Heart right ventricle (tissue), 16 donors: ENCODE results near the gene SLC29A1. TPM values are rescaled to one million over a fixed set of nuclear protein-coding genes. Genes with fewer than 3 reads are reported as not detected.

ENCODE experiments used
- ATAC-seq, 8 donors: fragments of 200-7000 bp; cut with Tn5 transposase; one replicate each; pipeline ENCODE4 v1.9.1; 2020; ENCODE audit warnings: mild to moderate bottlenecking in 8 of 8, moderate library complexity in 8 of 8, moderate number of reproducible peaks in 1 of 8
- DNase-seq, 2 donors: peaks; one replicate each; pipeline ENCODE4 v3.0.0-alpha.2; 2020
- H3K27ac ChIP-seq, 10 donors: fragments of 200-600 bp; sonication (generic) in 2 of 10; one replicate each; pipeline versions ENCODE4 v1.5.0 to v1.8.0; 2020 to 2022; ENCODE audit warnings: mild to moderate bottlenecking in 3 of 10
- H3K27me3 ChIP-seq, 7 donors: fragments of 200-600 bp; one replicate each; pipeline ENCODE4 v1.8.0; 2021 to 2022; ENCODE audit warnings: mild to moderate bottlenecking in 2 of 7
- H3K36me3 ChIP-seq, 9 donors: fragments of 200-600 bp; sonication (generic) in 1 of 9; one replicate each; pipeline versions ENCODE4 v1.5.0 to v1.8.0; 2020 to 2022; ENCODE audit warnings: mild to moderate bottlenecking in 2 of 9
- H3K4me1 ChIP-seq, 9 donors: fragments of 200-600 bp; sonication (generic) in 1 of 9; one replicate each; pipeline versions ENCODE4 v1.5.0 to v1.8.0; 2020 to 2022; ENCODE audit warnings: mild to moderate bottlenecking in 4 of 9
- H3K4me3 ChIP-seq, 10 donors: fragments of 200-600 bp; sonication (generic) in 2 of 10; one replicate each; pipeline versions ENCODE4 v1.5.0 to v1.8.0; 2020 to 2022; ENCODE audit warnings: mild to moderate bottlenecking in 7 of 10, moderate library complexity in 2 of 10
- H3K9me3 ChIP-seq, 11 donors: fragments of 200-600 bp in 10 of 11; sonication (generic) in 2 of 11; one replicate each; pipeline versions ENCODE4 v1.5.0 to v1.8.0; 2013 to 2022; ENCODE audit warnings: mild to moderate bottlenecking in 2 of 11, control low read depth in 1 of 11, moderate library complexity in 1 of 11
- CTCF ChIP-seq, 9 donors: fragments of 200-600 bp; sonication (generic) in 2 of 9; IDR thresholded peaks; one replicate each; pipeline versions ENCODE4 v1.5.0 to v1.8.0; 2021 to 2022; ENCODE audit warnings: antibody characterized with exemption in 9 of 9, mild to moderate bottlenecking in 5 of 9, moderate library complexity in 1 of 9
- WGBS, 2 donors: extraction: QIAGEN DNeasy Blood & Tissue Kit; methylation state at CpG; one replicate each; pipeline ENCODE4 v1.1.7; 2013; ENCODE audit warnings: inconsistent platforms in 1 of 2; 5-methylcytosine and 5-hydroxymethylcytosine counted together
- intact Hi-C, 10 donors: fragments of 100-400 bp; cut with DNase I; formaldehyde crosslinking; loops; one replicate each; pipeline versions ENCODE4 v1.11.1 to v1.14.2; 2022
- polyA plus RNA-seq, 2 donors: library from polyadenylated mRNA; stranded (reverse); fragments of 200-250 nt; gene quantifications; one replicate each; pipeline ENCODE4 v1.2.3, GENCODE V29; 2013
- total RNA-seq, 10 donors: library from RNA; stranded (reverse); fragmentation: NEBNext Ultra II Directional in 3 of 10; extraction: Animal tissue kit (Norgen Biotek cat#: 25700) in 3 of 10; gene quantifications; one replicate each; pipeline versions ENCODE4 v1.2.1 to v1.2.4, GENCODE V29; 2021 to 2023
- donor health status: Arrhythmogenic right ventricular cardiomyopathy.
- donor health status: ischemic (EF 13 %, LVEDD 7.1; RV severe dilation, severe dysfunction).
- donor health status: healthy with polysubstance abuse.
- donor health status: DM: no; HTN: yes; CAD: no.
- donor health status: DM: no; HTN: no; CAD: no.
- donor health status: ischemic (EF 25% LVEDD 6.9; RV normal size, moderate dysfunction).
- donor health status: ischemic (EF 25% LVEDD 5.7; RV mildly dilated, moderate dysfunction).
- donor health status: healthy.
- donor health status: DM: yes; HTN: yes; CAD: no.
- donor health status: Ischemic cardiomyopathy.
- donor health status: ischemic (EF 35%, LVEDD 5.7; RV mildly dilated, moderate dysfunction).
- donor health status: nonischemic (EF 11% LVEDD 7.7; RV severe dilation, severe dysfunction).
- donor health status: DM: yes; HTN: yes; CAD: no.
- donor health status: PGD.
- donor health status: ischemic (EF 29% LVEDD 5.4; RV normal size, mild dysfunction).
- donor health status: nonischemic (EF 23%, LVEDD 6.1; RV moderate dilation, normal function).

Gene SLC29A1
- total and polyA plus RNA-seq, 12 donors: 46.3 to 198 (median 136) TPM

DNA sequence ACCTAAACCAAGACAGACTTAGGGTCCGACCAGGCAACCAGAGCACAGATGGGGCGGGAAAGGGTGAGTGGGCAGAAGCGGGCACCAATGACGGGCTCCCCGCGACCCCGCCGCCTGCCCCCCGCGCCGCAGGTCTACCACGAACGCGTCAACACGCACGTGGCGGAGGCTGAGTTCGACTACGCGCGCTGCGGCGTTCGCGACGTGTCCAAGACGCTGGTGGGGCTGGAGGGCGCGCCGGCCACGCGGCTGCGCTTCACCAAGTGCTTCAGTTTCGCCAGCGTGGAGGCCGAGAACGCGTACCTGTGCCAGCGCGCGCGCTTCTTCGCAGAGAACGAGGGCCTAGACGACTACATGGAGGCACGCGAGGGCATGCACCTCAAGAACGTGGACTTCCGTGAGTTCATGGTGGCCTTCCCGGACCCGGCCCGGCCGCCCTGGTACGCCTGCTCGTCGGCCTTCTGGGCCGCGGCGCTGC lies 51.9 kb downstream of the SLC29A1 start:
- H3K27me3 ChIP-seq: peaks cover 17 to 90% (median 77%) of the 10 kb centered on the region in 7 donors
- no peak overlapping the region for H3K27ac ChIP-seq
- no peaks in the 10 kb centered on the region for H3K36me3 ChIP-seq
- H3K4me3 ChIP-seq: peak overlapping the region in 9 of 10 donors; percentile 23 to 42 (median 31)
- DNase-seq (no peak), ATAC-seq (no peak)
- H3K9me3 ChIP-seq: no peaks in the 10 kb centered on the region
- no peak for TF ChIP-seq CTCF (IDR thresholded peaks at IDR 0.05)
- H3K4me1 ChIP-seq: peaks cover 0 to 10% (median 5%) of the 10 kb centered on the region in 9 donors
- 77% methylated on average over 59 of the region's 59 CpGs for WGBS, 2 donors
- intact Hi-C loops: no loop called here

- H3K36me3 ChIP-seq: no peaks in the 10 kb centered on the region
- 11 to 12% methylated on average over 95 to 109 of the region's 109 CpGs for WGBS, 2 donors
- no peak for TF ChIP-seq CTCF (IDR thresholded peaks at IDR 0.05)
- no peak overlapping the region for H3K27ac ChIP-seq
- intact Hi-C loops: no loop called here
- DNase-seq (no peak), ATAC-seq (peak in 6 of 8 donors; percentile 19 to 53 (median 42))
- peak overlapping the region in 9 of 10 donors; percentile 23 to 42 (median 31) for H3K4me3 ChIP-seq
- peaks cover 0 to 10% (median 5%) of the 10 kb centered on the region in 9 donors for H3K4me1 ChIP-seq
- H3K27me3 ChIP-seq: peaks cover 13 to 87% (median 74%) of the 10 kb centered on the region in 7 donors
- H3K9me3 ChIP-seq: no peaks in the 10 kb centered on the region
Measured at GRCh38 chr6:44275749-44276648, 52.6 kb downstream of the SLC29A1 start.

GRCh38 chr6:44276667-44277640 lies 53.6 kb downstream of the SLC29A1 start:
- Histone ChIP-seq H3K27me3 (peaks cover 13 to 87% (median 66%) of the 10 kb centered on the region in 7 donors), H3K4me3 (no peak overlapping the region), H3K9me3 (no peaks in the 10 kb centered on the region), H3K4me1 (peaks cover 0 to 10% (median 5%) of the 10 kb centered on the region in 9 donors), H3K36me3 (no peaks in the 10 kb centered on the region), H3K27ac (no peak overlapping the region)
- ATAC-seq: no peak
- no peak for DNase-seq
- WGBS, 2 donors: 77 to 82% methylated on average over 23 of the region's 23 CpGs
- no peak for TF ChIP-seq CTCF (IDR thresholded peaks at IDR 0.05)
- intact Hi-C loops: no loop called here

- no peak for ATAC-seq
- no peak for DNase-seq
- intact Hi-C loops: no loop called here
- Histone ChIP-seq H3K4me3 (no peak overlapping the region), H3K4me1 (peaks cover 0 to 10% (median 5%) of the 10 kb centered on the region in 9 donors), H3K27ac (no peak overlapping the region), H3K9me3 (no peaks in the 10 kb centered on the region), H3K27me3 (peaks cover 13 to 82% (median 63%) of the 10 kb centered on the region in 7 donors), H3K36me3 (no peaks in the 10 kb centered on the region)
- 79 to 86% methylated on average over 7 of the region's 7 CpGs for WGBS, 2 donors
- no peak for TF ChIP-seq CTCF (IDR thresholded peaks at IDR 0.05)
Measured at GRCh38 chr6:44277763-44278162, 54.4 kb downstream of the SLC29A1 start.
